Measurements from ENCODE around the gene ZNRD2.

Gene ZNRD2

DNA sequence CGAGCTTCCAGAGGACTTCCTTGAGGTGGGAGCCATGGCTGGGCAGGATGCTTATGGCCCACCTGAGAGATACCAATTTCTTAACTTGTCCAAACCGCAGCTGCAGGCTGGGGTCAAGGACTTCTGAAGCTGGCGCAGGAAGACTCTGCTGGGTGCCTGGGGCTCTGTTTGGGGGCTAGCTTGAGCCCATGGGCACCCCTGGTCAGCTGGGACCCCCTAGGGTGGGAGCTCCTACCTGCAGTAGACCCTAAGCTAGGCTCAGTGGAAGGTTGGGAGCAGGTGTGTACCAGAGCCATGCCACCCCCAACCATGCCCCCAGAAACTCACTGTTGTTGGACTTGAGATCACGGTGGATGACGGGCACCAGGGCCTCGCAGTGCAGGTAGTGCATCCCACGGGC lies 42.4 kb downstream of the ZNRD2 start:
- no peak for DNase-seq

DNA sequence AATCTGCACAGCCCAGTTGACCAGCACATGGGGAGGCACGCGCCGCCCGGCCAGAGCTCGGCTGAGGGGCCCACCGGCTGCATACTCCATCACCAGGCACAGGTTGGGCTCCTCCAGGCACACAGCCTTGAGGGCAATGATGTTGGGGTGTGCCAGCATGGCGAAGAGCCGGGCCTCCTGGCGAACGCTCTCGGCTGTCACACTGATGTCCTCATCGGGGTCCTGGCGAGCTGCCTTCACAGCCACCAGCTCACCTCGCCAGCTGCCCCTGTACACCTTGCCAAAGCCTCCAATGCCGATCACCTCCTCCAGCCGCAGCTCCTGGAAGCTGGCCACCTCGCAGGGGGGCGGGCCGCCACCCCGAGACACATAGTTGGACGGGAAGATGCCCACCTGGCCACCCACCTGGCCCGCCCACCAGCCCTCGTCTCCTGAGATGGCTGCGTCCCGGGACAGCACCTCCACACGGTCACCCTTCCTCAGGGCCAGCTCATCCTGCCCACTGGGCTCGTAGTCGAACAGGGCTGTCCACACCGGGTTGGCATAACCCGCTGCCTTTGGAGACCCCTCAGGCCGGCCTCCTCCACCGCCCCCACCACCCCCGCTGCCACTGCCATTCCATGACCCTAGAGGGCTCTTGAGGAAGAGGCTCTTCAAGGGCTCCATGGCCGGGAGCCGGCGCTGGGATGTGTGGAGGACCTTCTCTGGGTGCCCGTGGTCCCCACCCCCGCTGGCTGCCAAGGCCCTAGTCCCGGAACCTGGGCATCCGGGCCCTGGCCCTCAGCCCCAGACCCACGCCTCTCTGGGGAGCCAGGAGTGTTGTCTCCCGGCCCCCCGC lies 43.0 kb downstream of the ZNRD2 start:
- DNase-seq, result peak; percentile 44

DNA sequence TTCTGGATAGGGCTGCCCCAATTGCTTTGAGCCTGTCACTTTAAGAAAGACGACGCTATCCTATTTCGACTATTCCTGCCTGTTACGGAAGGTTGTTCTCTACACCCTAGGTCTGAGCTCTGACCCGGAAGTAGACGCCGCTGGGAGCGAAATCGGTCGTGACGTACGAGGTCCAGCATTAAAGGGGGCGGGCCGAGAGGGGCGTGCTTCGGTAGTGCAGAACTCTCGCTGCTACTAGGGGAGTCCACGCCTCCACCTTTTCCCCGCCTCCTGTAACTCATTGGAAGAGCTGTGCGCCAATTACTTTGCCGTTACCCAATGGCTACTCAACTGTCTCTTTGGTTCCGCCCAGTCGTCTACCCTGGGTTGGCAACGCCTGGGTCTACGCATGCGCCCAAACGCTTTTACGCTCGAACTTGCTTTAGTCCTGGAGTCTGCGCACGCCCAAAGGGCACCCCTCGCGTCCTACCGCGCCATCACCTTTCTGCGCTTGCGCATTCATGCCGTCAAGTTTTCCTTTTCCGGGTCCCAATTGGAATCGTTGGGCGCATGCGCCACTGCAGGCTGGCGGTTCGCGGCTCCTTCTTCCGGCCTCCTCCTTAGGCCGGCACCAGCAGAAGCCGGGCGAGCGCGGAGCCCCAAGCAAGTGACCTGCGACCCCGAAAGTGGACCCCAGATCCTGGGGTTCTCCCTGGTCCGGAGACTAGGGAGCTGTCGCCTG lies 45.1 kb downstream of the ZNRD2 start, which contains the start of gene PCNX3:
Gene PCNX3 (plus strand): TSS at position 548 of the 721 bp plus-strand sequence. CDS start 536 bp downstream, outside the sequence.
- peak; percentile 100 for DNase-seq

DNA sequence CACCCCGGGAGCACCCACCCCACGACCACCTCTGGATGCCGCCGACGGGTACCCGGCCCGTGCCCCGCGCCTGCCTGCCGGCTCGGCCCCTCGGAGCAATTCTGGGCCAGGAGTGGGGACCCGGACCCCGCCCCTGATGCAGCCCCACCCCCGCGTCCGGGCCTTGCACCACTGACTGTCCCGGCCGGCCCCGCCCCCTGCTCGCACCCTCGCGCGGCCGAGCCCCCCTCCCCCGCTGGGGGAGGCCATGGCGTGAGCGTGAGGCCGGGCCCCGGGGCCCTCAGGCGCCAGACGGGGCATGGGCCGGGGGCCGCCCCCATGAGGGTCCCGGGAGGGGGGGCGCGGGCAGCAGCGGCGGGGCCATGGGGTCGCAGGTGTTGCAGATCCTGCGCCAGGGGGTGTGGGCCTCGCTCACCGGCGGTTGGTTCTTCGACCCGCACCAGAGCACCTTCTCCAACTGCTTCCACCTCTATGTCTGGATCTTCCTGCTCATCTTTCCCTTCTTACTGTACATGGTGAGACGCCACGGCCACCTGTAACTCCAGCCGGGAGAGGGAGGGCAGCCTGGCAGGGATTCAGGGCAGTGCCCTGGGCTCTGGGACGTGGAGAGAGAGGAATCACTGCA lies 45.8 kb downstream of the ZNRD2 start:
- DNase-seq, result peak; percentile 74

DNA sequence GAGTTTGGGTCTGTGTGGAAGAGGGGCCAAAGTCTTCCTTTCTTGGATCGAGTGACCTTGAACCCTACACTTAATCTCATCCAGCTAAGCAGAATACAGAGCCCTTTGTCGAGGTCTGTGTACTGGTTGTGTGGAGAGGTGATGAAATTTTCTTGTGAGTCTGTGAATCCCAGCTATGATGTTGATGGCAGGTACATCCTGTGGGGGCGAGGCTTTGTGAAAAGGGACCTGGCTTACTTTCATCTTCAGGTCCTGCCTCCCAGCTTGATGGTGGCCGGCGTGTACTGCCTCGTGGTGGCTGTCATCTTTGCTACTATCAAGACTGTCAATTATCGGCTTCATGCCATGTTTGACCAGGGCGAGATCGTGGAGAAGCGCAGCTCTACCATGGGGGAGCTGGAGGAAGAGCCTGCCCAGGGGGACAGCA lies 46.3 kb downstream of the ZNRD2 start:
- DNase-seq, result peak; percentile 29

DNA sequence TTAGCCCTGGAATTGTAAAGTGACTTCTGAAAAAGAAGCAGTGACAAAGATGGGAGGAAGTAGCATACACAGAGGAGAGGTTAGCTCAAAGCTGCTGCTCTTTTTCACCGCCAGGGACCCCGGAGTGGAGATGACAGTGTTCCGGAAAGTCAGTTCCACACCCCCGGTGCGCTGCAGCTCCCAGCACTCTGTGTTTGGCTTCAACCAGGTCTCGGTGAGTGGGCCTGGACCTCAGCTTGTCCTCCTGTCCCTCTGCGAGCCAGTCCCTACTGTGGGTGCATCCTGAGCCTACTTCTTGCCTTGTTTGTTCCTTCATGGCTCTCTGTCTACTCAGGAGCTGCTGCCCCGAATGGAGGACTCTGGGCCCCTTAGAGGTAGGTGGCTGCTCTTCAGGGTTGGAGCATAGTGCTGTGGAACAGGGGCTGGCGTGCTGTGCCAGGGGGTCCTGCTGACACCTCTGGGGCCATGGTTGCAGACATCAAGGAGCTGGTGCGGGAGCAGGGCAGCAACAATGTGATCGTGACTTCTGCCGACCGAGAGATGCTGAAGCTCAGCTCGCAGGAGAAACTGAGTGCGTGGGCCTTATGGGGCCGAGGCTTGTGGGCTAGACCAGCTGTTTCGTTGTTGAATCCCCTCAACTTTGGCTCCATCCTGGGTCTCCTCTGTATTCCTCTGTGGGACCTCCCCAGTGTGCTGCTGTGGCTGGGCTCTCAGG lies 47.0 kb downstream of the ZNRD2 start:
- no peak for DNase-seq

DNA sequence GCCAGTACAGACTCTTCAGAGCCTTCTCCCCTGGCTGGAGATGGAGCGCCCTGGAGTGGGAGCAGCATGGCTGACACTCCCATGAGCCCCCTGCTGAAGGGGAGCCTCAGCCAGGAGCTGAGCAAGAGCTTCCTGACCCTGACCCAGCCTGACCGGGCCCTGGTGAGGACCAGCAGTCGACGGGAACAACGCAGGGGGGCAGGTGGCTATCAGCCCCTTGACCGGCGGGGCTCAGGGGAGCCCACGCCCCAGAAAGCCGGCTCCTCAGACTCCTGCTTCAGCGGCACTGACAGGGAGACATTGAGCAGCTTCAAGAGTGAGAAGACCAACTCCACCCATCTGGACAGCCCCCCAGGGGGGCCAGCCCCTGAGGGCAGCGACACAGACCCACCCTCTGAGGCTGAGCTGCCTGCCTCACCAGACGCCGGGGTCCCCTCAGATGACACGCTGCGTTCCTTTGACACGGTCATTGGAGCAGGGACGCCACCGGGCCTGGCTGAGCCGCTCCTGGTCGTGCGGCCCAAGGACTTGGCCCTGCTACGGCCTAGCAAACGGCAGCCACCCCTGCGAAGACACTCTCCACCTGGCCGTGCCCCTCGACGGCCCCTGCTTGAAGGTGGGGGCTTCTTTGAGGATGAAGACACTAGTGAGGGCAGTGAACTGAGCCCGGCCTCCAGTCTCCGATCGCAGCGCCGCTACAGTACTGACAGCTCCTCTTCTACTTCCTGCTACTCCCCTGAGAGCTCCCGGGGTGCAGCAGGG lies 47.9 kb downstream of the ZNRD2 start:
- no peak for DNase-seq

DNA sequence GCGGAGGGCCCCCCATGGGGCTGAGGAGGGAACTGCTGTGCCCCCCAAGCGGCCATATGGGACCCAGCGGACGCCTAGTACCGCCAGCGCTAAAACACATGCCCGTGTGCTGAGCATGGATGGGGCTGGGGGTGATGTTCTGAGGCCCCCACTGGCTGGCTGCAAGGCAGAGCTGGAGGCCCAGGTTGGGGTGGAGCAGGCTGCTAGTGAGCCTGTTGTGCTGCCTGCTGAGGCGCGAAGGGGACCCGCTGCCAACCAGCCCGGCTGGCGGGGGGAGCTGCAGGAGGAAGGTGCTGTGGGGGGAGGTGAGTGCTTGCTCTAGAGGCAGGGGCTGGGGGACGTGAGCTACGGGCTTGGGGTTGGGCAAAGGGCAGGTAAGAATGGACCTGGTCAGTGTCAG lies 48.5 kb downstream of the ZNRD2 start:
- DNase-seq, result no peak

DNA sequence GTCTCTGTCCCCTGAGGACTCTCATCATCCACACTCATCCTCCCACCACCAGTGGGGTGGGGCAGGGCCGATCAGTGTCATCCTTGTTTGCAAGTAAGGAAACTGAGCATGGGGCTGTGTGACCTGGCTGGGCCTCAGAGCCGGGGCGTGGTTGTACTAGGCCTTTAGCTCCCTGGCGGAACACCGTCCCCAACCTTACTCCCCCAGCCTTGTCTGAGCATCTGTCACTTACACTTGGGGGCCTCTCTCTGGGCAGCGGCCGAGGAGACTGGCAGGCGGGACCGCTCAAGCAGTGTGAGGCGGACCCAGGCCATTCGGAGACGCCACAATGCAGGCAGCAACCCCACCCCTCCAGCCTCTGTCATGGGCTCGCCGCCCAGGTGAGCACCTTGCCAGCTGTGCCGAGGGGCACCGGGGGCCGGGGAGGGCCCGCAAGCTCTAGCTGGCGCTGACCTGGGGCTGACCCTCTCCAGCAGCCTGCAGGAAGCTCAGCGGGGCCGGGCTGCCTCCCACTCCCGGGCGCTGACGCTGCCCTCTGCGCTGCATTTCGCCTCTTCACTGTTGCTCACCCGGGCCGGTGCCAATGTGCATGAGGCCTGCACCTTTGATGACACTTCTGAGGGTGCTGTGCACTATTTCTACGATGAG lies 49.1 kb downstream of the ZNRD2 start:
- no peak for DNase-seq

DNA sequence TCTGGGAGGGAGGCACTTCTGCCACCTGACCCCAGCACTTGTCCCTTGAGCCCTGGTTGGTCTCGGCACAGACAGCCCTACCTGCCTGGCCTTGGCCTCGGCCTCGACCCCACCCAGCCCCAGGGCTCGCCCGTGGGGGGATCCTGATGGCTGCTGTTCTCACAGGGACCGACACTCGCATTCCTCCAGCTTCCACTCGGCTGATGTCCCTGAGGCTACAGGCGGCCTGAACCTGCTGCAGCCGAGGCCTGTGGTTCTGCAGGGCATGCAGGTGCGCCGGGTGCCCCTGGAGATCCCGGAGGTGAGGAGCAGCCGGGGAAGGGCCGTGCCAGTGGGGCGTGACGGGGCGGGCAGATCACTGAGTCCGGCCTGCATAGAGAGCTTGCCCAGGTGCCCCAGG lies 50.4 kb downstream of the ZNRD2 start:
- DNase-seq, result no peak

DNA sequence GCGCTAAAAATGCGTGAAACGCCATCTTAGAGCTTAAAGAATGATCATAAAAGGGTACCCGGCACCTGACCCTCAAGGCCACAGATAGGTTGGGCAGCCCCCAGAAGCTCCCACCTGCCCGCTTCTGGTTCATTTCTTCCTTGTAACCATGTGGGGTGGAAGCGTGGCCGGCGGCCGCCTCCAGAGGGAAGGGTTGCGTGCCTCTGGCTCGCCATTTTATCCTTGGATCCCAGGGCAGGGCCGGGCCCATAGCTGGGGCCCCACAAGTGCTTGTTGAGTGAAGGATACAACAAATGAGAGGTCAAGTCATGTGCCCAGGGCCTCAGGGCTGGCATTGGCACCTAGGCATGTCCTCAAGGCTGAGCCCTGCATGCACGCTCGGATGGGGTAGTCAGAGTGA lies 51.2 kb downstream of the ZNRD2 start:
- DNase-seq, result no peak

Measured in RPMI8226 (cell line).